ENCODE data around the gene OXER1.

OXER1 gene

GRCh38 chr2:42747422-42747821, 16.5 kb downstream of the OXER1 start:
- no peak overlapping the region for H3K27ac ChIP-seq (ENCODE audit: low read depth, low read length)
- no peaks in the 10 kb centered on the region for H3K9me3 ChIP-seq (ENCODE audit: control insufficient read depth, insufficient read depth, low read length)
- TF ChIP-seq EZH2phosphoT487 (IDR thresholded peaks at IDR 0.05; ENCODE audit: borderline replicate concordance, low read length) (no peak), CTCF (IDR thresholded peaks at IDR 0.05; ENCODE audit: low read depth, low read length, poor library complexity, severe bottlenecking) (no peak)
- no peaks in the 10 kb centered on the region for H3K36me3 ChIP-seq (ENCODE audit: control insufficient read depth, low read length)
- H4K20me1 ChIP-seq (ENCODE audit: control insufficient read depth, insufficient read depth, low read depth, low read length), result no peaks in the 10 kb centered on the region
- peaks cover 17% of the 10 kb centered on the region for H3K4me1 ChIP-seq (ENCODE audit: control insufficient read depth, low read length)
- no peaks in the 10 kb centered on the region for H3K9me2 ChIP-seq (replicated peaks; ENCODE audit: control insufficient read depth, low read length)
- 0 out of 2 replicates have a peak, but pooled peaks cover 2% of the 10 kb centered on the region for H3F3A ChIP-seq (ENCODE audit: control insufficient read depth, insufficient read depth)
- no peak overlapping the region for H3K4me3 ChIP-seq (ENCODE audit: low read length)
- no peaks in the 10 kb centered on the region for H3K79me2 ChIP-seq (ENCODE audit: control insufficient read depth, low read length)
- H3K4me2 ChIP-seq (ENCODE audit: low read length), result no peak overlapping the region
- no peaks in the 10 kb centered on the region for H3K27me3 ChIP-seq (ENCODE audit: control insufficient read depth, low read length)

- Histone ChIP-seq H3K4me3 (ENCODE audit: low read length) (no peak overlapping the region), H3K27me3 (ENCODE audit: control insufficient read depth, low read length) (no peaks in the 10 kb centered on the region)
- TF ChIP-seq EZH2phosphoT487 (IDR thresholded peaks at IDR 0.05; ENCODE audit: borderline replicate concordance, low read length) (no peak), CTCF (IDR thresholded peaks at IDR 0.05; ENCODE audit: low read depth, low read length, poor library complexity, severe bottlenecking) (no peak)
Measured at GRCh38 chr2:42744545-42745082, 19.3 kb downstream of the OXER1 start.

GRCh38 chr2:42743659-42743990, 20.3 kb downstream of the OXER1 start:
- TF ChIP-seq EZH2phosphoT487 (IDR thresholded peaks at IDR 0.05; ENCODE audit: borderline replicate concordance, low read length) (no peak), CTCF (IDR thresholded peaks at IDR 0.05; ENCODE audit: low read depth, low read length, poor library complexity, severe bottlenecking) (no peak)
- Histone ChIP-seq H3K27me3 (ENCODE audit: control insufficient read depth, low read length) (no peaks in the 10 kb centered on the region), H3K27ac (ENCODE audit: low read depth, low read length) (no peak overlapping the region), H3K79me2 (ENCODE audit: control insufficient read depth, low read length) (no peaks in the 10 kb centered on the region), H3K4me1 (ENCODE audit: control insufficient read depth, low read length) (no peaks in the 10 kb centered on the region), H3K9me3 (ENCODE audit: control insufficient read depth, insufficient read depth, low read length) (peaks cover under 1% of the 10 kb centered on the region; the same call in 1 of the 2 replicates), H3K4me3 (ENCODE audit: low read length) (no peak overlapping the region), H4K20me1 (ENCODE audit: control insufficient read depth, insufficient read depth, low read depth, low read length) (no peaks in the 10 kb centered on the region), H3K36me3 (ENCODE audit: control insufficient read depth, low read length) (no peaks in the 10 kb centered on the region; the same call in 1 of the 2 replicates), H3K9me2 (replicated peaks; ENCODE audit: control insufficient read depth, low read length) (no peaks in the 10 kb centered on the region), H3K4me2 (ENCODE audit: low read length) (no peak overlapping the region), H3F3A (ENCODE audit: control insufficient read depth, insufficient read depth) (no peaks in the 10 kb centered on the region)

More at GRCh38 chr2:42744545-42745082, 19.3 kb downstream of the OXER1 start:
- H3K4me2 ChIP-seq (ENCODE audit: low read length), result no peak overlapping the region
- no peaks in the 10 kb centered on the region for H4K20me1 ChIP-seq (ENCODE audit: control insufficient read depth, insufficient read depth, low read depth, low read length)
- H3K4me1 ChIP-seq (ENCODE audit: control insufficient read depth, low read length), result no peaks in the 10 kb centered on the region
- no peaks in the 10 kb centered on the region; the same call in 1 of the 2 replicates for H3K36me3 ChIP-seq (ENCODE audit: control insufficient read depth, low read length)
- H3K9me2 ChIP-seq (replicated peaks; ENCODE audit: control insufficient read depth, low read length), result no peaks in the 10 kb centered on the region
- H3K27ac ChIP-seq (ENCODE audit: low read depth, low read length), result no peak overlapping the region
- no peaks in the 10 kb centered on the region for H3K79me2 ChIP-seq (ENCODE audit: control insufficient read depth, low read length)
- no peaks in the 10 kb centered on the region for H3K9me3 ChIP-seq (ENCODE audit: control insufficient read depth, insufficient read depth, low read length)
- no peaks in the 10 kb centered on the region for H3F3A ChIP-seq (ENCODE audit: control insufficient read depth, insufficient read depth)
